GM23338 (cell line): ENCODE results near the gene SASH3. TPM values are rescaled to one million over a fixed set of nuclear protein-coding genes. Genes with fewer than 3 reads are reported as not detected.

Source experiments
- ATAC-seq: fragments of 200-7000 bp; cut with Tn5 transposase; 3 replicates; pipeline ENCODE4 v1.9.1; 2020
- DNase-seq: peaks from one replicate; pipeline ENCODE4 v3.0.0-alpha.2; 2015; ENCODE audit warnings: low spot score
- H2AFZ ChIP-seq: fragments of 200-600 bp; sonication (generic); 2 replicates; pipeline ENCODE4 v1.8.0; 2016; ENCODE audit warnings: antibody characterized with exemption, mild to moderate bottlenecking, moderate library complexity
- H3F3A ChIP-seq: fragments of 200-600 bp; sonication (generic); replicated peaks from 2 replicates; pipeline ENCODE4 v1.8.0; 2017; ENCODE audit warnings: antibody characterized with exemption, mixed run types, low read depth
- H3K27ac ChIP-seq: fragments of 200-600 bp; sonication (generic); 2 replicates; pipeline ENCODE4 v1.6.1; 2016; ENCODE audit warnings: low read depth
- H3K27me3 ChIP-seq: fragments of 200-600 bp; sonication (generic); 2 replicates; pipeline ENCODE4 v1.8.0; 2016; ENCODE audit warnings: mild to moderate bottlenecking, mixed run types, moderate library complexity; ENCODE audit not compliant: insufficient read depth
- H3K36me3 ChIP-seq: fragments of 200-600 bp; sonication (generic); 2 replicates; pipeline ENCODE4 v1.8.0; 2016; ENCODE audit warnings: mild to moderate bottlenecking; ENCODE audit not compliant: insufficient read depth
- H3K4me1 ChIP-seq: fragments of 200-600 bp; sonication (generic); 2 replicates; pipeline ENCODE4 v1.8.0; 2016; ENCODE audit warnings: mild to moderate bottlenecking, moderate library complexity; ENCODE audit not compliant: insufficient read depth
- H3K4me2 ChIP-seq: fragments of 200-600 bp; sonication (generic); 2 replicates; pipeline ENCODE4 v1.7.1; 2017; ENCODE audit warnings: mixed run types
- H3K4me3 ChIP-seq: fragments of 200-600 bp; sonication (generic); 2 replicates; pipeline ENCODE4 v1.6.1; 2016; ENCODE audit warnings: mixed run types
- H3K79me2 ChIP-seq: fragments of 200-600 bp; sonication (generic); replicated peaks from 2 replicates; pipeline ENCODE4 v1.8.0; 2017; ENCODE audit warnings: mild to moderate bottlenecking; ENCODE audit not compliant: insufficient read depth
- H3K9me2 ChIP-seq: fragments of 200-600 bp; sonication (generic); 2 replicates; pipeline ENCODE4 v1.8.0; 2017; ENCODE audit not compliant: insufficient read depth
- H4K20me1 ChIP-seq: fragments of 200-600 bp; sonication (generic); replicated peaks from 2 replicates; pipeline ENCODE4 v1.8.0; 2017; ENCODE audit warnings: mild to moderate bottlenecking; ENCODE audit not compliant: insufficient read depth
- H3K27ac Mint-ChIP-seq: 2 replicates; pipeline ENCODE4 v1.8.0; 2020; ENCODE audit warnings: inconsistent platforms, mild to moderate bottlenecking, moderate library complexity, mixed read lengths
- H3K27me3 Mint-ChIP-seq: 3 replicates; pipeline ENCODE4 v1.8.0; 2022; ENCODE audit warnings: low read depth, mild to moderate bottlenecking, moderate library complexity, mixed read lengths, inconsistent platforms; ENCODE audit not compliant: insufficient read depth, poor library complexity
- H3K36me3 Mint-ChIP-seq: 3 replicates; pipeline ENCODE4 v1.8.0; 2021; ENCODE audit warnings: low read depth, mild to moderate bottlenecking, inconsistent platforms, moderate library complexity, mixed read lengths
- H3K4me1 Mint-ChIP-seq: 3 replicates; pipeline ENCODE4 v1.8.0; 2020; ENCODE audit warnings: mild to moderate bottlenecking, inconsistent platforms, mixed read lengths
- H3K4me3 Mint-ChIP-seq: 3 replicates; pipeline ENCODE4 v1.8.0; 2021; ENCODE audit warnings: moderate library complexity, mild to moderate bottlenecking, inconsistent platforms, mixed read lengths
- H3K9me3 Mint-ChIP-seq: 3 replicates; pipeline ENCODE4 v1.8.0; 2020; ENCODE audit warnings: moderate library complexity, mild to moderate bottlenecking, inconsistent platforms, mixed read lengths
- CREB1 ChIP-seq: fragments of 250-450 bp; sonication (Bioruptor Pico); IDR thresholded peaks from 2 replicates; pipeline ENCODE4 v1.5.0; 2020; ENCODE audit warnings: low read depth, mild to moderate bottlenecking, moderate library complexity
- EZH2 ChIP-seq: fragments of 200-600 bp; sonication (generic); IDR thresholded peaks from one replicate; pipeline ENCODE4 v1.8.0; 2017; ENCODE audit warnings: antibody characterized with exemption, mild to moderate bottlenecking, low read depth; ENCODE audit not compliant: unreplicated experiment
- EZH2phosphoT487 ChIP-seq: fragments of 200-600 bp; sonication (generic); IDR thresholded peaks from one replicate; pipeline ENCODE4 v1.8.1; 2018; ENCODE audit warnings: antibody characterized with exemption; ENCODE audit not compliant: unreplicated experiment
- JUNB ChIP-seq: IDR thresholded peaks from one replicate; pipeline ENCODE4 v1.6.1; 2016; ENCODE audit warnings: antibody characterized with exemption; ENCODE audit not compliant: unreplicated experiment
- NANOG ChIP-seq: IDR thresholded peaks from 2 replicates; pipeline ENCODE4 v1.6.1; 2016; ENCODE audit warnings: antibody characterized with exemption, borderline replicate concordance
- POLR2AphosphoS5 ChIP-seq: IDR thresholded peaks from 2 replicates; pipeline ENCODE4 v1.6.1; 2016; ENCODE audit warnings: antibody characterized with exemption, low read depth
- REST ChIP-seq: IDR thresholded peaks from one replicate; pipeline ENCODE4 v1.6.1; 2018; ENCODE audit warnings: antibody characterized with exemption; ENCODE audit not compliant: unreplicated experiment
- STAT1 ChIP-seq: IDR thresholded peaks from one replicate; pipeline ENCODE4 v1.6.1; 2016; ENCODE audit warnings: antibody characterized with exemption; ENCODE audit not compliant: unreplicated experiment
- ZNF114 ChIP-seq: fragments of 250-450 bp; sonication (Bioruptor Pico); IDR thresholded peaks from 2 replicates; pipeline ENCODE4 v1.5.0; 2020; ENCODE audit warnings: mild to moderate bottlenecking, moderate library complexity
- ZNF331 ChIP-seq: fragments of 250-450 bp; sonication (Bioruptor Pico); IDR thresholded peaks from 2 replicates; pipeline ENCODE4 v1.5.0; 2020; ENCODE audit warnings: low read depth, mild to moderate bottlenecking, moderate library complexity
- polyA plus RNA-seq: library from polyadenylated mRNA; unstranded; fragments of >200 nt; fragmentation: Nextera tagmentation; extraction: Ambion mirVana; gene quantifications from 2 replicates; pipeline ENCODE4 v1.2.1, GENCODE V29; 2016
- total RNA-seq: library from RNA; depleted of rRNA; stranded (reverse); fragments of >200 nt; shearing (Covaris generic); gene quantifications from 2 replicates; pipeline ENCODE4 v1.2.3, GENCODE V29; 2014
- TF ChIP-seq, protein P1 (sequence below), 2 experiments: fragments of 200-600 bp in 1 of 2; sonication (generic) in 1 of 2; conservative IDR thresholded peaks; 2 replicates each; pipeline versions ENCODE4 v1.5.1 to v1.6.1; 2016 to 2017; ENCODE audit warnings: antibody characterized with exemption in 2 of 2, low read depth in 2 of 2, mild to moderate bottlenecking in 2 of 2, moderate library complexity in 1 of 2
- TF ChIP-seq, protein P2 (sequence below): IDR thresholded peaks from 2 replicates; pipeline ENCODE4 v1.6.1; 2016; ENCODE audit warnings: antibody characterized with exemption

The SASH3 gene
- total and polyA plus RNA-seq, 2 experiments from 2014 or later = 0.18 TPM; not detected in 1

- ATAC-seq (no peak), DNase-seq (no peak)
- Mint-ChIP-seq H3K4me1 (no peaks in the 10 kb centered on the region), H3K27ac (no peak overlapping the region), H3K9me3 (no peaks in the 10 kb centered on the region), H3K36me3 (peaks cover 26% of the 10 kb centered on the region), H3K27me3 (no peaks in the 10 kb centered on the region), H3K4me3 (no peak overlapping the region)
- Histone ChIP-seq H3K79me2 (no peaks in the 10 kb centered on the region), H3K27ac (no peak overlapping the region), H4K20me1 (no peaks in the 10 kb centered on the region), H2AFZ (no peak overlapping the region), H3F3A (no peaks in the 10 kb centered on the region), H3K4me3 (no peak overlapping the region), H3K4me2 (no peak overlapping the region), H3K4me1 (no peaks in the 10 kb centered on the region), H3K36me3 (no peaks in the 10 kb centered on the region), H3K27me3 (no peaks in the 10 kb centered on the region), H3K9me2 (no peaks in the 10 kb centered on the region)
- TF ChIP-seq ZNF331 (CRISPR knock-in tag) = no peak
- no peak for TF ChIP-seq EZH2phosphoT487
- no peak for TF ChIP-seq STAT1
- no peak for TF ChIP-seq EZH2
- TF ChIP-seq, protein P1, sequence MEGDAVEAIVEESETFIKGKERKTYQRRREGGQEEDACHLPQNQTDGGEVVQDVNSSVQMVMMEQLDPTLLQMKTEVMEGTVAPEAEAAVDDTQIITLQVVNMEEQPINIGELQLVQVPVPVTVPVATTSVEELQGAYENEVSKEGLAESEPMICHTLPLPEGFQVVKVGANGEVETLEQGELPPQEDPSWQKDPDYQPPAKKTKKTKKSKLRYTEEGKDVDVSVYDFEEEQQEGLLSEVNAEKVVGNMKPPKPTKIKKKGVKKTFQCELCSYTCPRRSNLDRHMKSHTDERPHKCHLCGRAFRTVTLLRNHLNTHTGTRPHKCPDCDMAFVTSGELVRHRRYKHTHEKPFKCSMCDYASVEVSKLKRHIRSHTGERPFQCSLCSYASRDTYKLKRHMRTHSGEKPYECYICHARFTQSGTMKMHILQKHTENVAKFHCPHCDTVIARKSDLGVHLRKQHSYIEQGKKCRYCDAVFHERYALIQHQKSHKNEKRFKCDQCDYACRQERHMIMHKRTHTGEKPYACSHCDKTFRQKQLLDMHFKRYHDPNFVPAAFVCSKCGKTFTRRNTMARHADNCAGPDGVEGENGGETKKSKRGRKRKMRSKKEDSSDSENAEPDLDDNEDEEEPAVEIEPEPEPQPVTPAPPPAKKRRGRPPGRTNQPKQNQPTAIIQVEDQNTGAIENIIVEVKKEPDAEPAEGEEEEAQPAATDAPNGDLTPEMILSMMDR (conservative IDR thresholded peaks at IDR 0.05; ENCODE audit: low read depth in 2 of 2) = no peak
- TF ChIP-seq, protein P2, sequence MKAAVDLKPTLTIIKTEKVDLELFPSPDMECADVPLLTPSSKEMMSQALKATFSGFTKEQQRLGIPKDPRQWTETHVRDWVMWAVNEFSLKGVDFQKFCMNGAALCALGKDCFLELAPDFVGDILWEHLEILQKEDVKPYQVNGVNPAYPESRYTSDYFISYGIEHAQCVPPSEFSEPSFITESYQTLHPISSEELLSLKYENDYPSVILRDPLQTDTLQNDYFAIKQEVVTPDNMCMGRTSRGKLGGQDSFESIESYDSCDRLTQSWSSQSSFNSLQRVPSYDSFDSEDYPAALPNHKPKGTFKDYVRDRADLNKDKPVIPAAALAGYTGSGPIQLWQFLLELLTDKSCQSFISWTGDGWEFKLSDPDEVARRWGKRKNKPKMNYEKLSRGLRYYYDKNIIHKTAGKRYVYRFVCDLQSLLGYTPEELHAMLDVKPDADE = no peak
- TF ChIP-seq CREB1 (CRISPR knock-in tag) = no peak
- TF ChIP-seq ZNF114 (CRISPR knock-in tag) = no peak
- no peak for TF ChIP-seq JUNB
- no peak for TF ChIP-seq POLR2AphosphoS5
- TF ChIP-seq REST = no peak
- no peak for TF ChIP-seq NANOG
Measured at GRCh38 chrX:129818123-129818522, 38.4 kb downstream of the SASH3 start.
